Stimulated activated CD4-positive, alpha-beta T cell treated with anti-CD3 and anti-CD28 coated beads, Interleukin-4, amount 100 ng/mL, for 48 hours (primary cell): ENCODE data around the gene GATM.
"Not testable (repeated sequence)": the region's sequence is repeated elsewhere in the genome, so short reads cannot be mapped to it uniquely, and the experiment has no call there.

Source experiments
- DNase-seq, 2 donors: peaks; one replicate each; pipeline ENCODE4 v3.0.0-alpha.2; 2020; ENCODE audit warnings: low read depth in 2 of 2

GATM gene

DNA sequence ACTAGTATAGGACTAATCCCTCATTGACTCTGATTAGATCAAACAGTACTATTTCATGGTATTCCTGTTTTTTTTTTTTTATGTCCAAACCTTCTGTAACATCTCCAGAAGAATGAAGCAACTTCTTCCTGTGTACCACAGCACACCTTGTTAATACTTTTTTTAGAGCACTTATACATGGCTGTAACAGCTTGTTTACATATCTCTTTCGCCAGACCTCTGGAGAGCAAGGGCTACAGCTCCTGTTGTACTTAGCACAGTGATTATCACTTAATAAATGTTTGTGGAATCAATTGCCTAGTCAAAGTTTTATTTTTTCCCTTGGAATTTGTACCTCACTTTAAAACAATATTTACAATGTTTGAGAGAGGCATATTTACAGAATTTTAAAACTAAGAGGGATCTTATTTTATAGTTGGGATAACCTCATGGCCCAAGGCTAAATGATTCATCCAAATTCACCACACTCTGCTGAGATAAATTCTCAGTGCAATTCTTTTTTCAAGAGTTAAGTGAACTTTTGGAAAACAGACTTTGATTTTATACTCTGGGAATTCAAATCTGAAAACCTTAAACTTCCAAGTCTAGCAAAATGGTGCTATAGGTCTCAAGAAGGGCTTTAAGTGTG is 9.2 kb upstream of the GATM start:
- DNase-seq: no peak

- DNase-seq: no peak
Observed at GRCh38 chr15:45386974-45387373, 8.6 kb upstream of the GATM start.

DNA sequence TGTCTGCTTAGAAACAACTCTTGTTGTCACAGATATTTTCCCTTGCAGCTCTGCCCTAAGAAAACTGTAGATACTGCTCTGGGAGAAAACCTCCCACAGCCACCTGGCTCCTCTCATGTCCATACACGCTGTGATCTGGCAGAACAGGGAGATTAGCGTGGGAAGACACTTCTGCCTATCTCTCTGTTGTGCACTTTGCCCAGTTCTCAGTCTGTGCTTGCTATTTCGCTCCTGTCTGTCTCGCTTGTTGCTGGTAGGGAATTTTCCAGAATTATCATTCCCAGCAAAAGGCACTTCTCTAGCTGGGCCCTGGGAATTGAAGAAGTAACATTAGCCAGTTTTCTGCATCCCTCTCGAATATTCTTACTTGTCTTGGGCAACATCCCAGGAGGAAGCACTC is 8.1 kb upstream of the GATM start:
- DNase-seq: no peak

GRCh38 chr15:45385590-45385989 is 7.2 kb upstream of the GATM start:
- no peak for DNase-seq

DNA sequence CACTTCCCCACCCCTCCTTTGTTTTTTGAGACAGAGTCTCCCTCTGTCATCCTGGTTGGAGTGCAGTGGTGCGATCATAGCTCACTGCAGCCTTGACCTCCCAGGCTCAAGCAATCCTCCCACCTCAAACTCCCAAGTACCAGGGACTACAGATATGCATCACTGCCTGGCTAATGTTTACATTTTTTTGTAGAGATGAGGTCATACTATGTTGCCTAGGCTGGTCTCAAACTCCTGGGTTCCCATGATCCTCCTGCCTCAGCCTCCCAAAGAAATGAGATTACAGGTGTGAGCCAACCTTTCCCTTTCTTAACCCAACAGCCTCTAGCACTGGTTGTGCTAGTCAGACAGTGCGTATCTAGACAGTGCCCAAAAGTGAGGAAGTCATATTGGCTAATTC is 6.4 kb upstream of the GATM start:
- DNase-seq: no peak

GRCh38 chr15:45378913-45379262 is 544 bp upstream of the GATM start:
- no peak for DNase-seq

DNA sequence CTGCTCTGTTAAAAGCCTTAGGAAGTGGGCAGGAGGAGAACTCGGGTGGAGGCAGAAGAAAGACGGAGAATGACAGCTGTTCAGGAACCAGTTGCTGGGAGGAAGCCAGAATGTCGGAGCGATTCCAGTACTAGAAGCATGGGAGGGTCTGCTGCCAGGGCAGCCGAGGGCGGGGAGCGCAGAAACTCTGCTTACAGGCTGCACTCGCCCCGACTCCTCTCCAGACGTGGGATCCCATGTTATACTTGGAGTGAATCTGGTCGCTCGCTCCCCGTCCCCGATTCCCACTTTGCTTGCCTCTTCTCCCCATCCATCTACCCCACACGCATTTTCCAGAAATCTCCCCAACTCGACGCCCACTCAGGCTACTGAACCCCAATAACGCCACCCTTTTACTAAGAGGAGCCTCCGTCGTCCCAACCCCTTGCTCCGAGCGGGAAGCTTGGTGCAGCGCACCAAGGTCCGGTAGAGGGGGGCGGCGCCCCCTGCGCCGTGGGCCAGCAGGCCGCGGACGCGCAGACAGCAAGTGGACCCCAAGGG is 665 bp downstream of the GATM start:
- DNase-seq: no peak

- DNase-seq: no peak
Observed at GRCh38 chr15:45376967-45377608, 1.3 kb downstream of the GATM start.

DNA sequence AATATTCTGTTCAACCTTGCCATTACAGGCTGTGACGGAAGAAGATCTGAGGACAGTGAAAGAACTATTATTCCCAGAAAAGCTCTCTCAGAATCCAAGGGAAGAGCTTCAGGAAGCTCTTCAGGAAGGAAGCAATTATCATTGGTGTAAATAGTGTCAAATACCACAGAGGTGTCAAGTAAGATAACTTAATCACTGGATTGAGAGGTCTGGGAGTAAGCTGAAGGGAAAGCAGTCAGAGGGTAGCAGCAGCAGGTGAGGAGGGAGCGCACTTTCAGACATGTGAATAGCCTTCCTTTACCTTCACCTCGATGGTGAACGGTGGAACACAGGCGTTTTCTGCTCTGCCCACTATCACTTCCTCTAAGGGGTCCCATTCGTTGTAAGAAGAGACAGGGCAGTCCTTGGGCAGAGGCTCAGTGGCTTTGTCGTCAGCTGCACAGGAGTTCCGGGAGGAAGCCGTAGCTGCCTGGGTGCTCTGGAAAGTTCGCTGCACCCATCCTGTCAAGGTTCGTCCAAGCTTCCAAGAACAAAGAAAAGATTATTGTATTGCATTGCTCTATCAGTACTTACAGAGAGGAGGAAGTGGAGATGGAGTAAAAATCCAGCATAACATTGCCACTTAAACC is 1.9 kb downstream of the GATM start:
- no peak for DNase-seq

GRCh38 chr15:45375836-45376235 is 2.5 kb downstream of the GATM start:
- no peak for DNase-seq

DNA sequence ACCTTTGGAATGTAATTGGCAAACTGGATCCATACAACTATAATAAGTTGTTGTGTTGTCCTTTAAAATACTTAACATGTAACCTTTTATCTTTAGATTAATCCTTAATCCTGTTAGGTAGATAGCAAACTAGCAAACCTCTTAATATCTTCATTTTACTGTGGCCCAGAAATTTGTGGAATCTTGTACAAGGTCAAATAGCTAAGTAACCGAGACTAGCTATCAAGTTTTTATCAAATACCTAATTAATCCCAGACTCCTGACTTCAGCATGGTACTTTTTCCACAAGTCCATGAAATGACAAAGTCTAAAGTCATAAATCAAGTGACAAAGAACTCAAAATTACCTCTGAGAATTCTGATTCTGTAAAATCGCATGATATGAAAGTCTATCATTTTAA is 4.4 kb downstream of the GATM start:
- DNase-seq: no peak

- no peak for DNase-seq
Observed at GRCh38 chr15:45372041-45372995, 6.0 kb downstream of the GATM start.

DNA sequence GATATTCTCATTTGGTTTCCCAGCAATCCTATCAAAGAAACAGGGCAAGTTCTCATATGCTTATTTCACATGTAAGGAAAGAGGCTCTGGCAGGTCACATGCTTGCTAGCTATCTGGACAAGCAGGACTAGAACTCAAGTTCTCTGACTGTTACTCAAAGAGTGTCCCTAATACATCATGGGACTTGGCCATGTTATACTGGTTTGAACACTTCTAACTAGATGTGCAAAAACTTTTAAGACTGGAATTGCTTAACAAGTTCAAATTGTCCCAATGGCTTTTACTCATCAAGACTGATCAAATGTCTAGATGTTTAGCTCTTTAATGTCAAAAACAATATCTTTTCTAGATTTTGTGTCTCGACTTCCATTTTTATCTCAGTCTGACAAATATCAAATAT is 6.8 kb downstream of the GATM start:
- DNase-seq: no peak

GRCh38 chr15:45370042-45370441 is 8.3 kb downstream of the GATM start:
- not testable (repeated sequence) for DNase-seq

GRCh38 chr15:45367222-45367621 is 11.1 kb downstream of the GATM start:
- not testable (repeated sequence) for DNase-seq

- DNase-seq: no peak
Observed at GRCh38 chr15:45364271-45364670, 14.1 kb downstream of the GATM start.

DNA sequence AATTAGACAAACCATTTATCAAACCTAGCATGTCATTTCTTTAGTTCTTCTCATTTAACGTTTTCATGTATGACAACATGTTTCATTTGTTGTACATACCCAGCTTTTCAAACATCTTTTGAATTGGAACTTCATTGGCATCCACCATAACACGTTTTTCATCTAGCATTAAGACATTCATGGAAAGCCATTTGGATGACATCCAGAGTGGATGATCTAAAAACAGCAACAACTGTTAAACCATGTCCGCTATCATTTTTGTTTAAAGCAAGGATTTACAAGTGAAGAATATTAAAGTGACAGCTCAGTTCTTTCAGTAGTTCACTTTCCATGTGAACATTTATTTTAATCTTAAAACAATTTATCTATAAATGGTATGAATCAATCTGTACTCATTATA is 14.5 kb downstream of the GATM start:
- DNase-seq: no peak

DNA sequence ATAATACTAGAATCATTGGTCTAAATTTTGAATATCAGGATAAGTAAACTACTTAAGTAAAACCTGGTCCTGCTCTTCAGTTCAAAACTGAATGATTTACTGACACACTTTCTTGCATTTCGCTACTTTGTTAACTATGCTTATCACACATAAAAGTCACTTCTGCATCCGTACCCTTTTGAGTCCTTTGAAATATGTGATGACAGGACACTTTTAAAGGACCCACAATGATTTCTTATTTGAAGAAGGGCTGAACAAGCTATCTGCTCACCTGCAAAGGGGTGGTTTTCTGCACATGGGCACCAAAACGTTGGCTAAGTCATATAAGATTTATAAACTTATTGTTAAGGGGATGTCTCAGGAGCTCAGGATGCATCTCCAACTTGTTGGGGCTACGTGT is 15.0 kb downstream of the GATM start:
- no peak for DNase-seq

GRCh38 chr15:45362419-45362818 is 15.9 kb downstream of the GATM start:
- DNase-seq: no peak

GRCh38 chr15:45361878-45362277 is 16.5 kb downstream of the GATM start:
- no peak for DNase-seq

GRCh38 chr15:45355860-45356259 is 22.5 kb downstream of the GATM start:
- DNase-seq: no peak

- no peak for DNase-seq
Observed at GRCh38 chr15:45354711-45355110, 23.6 kb downstream of the GATM start.
